Stimulated activated CD4-positive, alpha-beta T cell treated with anti-CD3 and anti-CD28 coated beads, Interleukin-1b, Interleukin-23, amount 100 ng/mL, for 24 hours (primary cell): ENCODE data around the gene CCNY.

Experiments used
- DNase-seq, 4 experiments: peaks; one replicate each; pipeline ENCODE4 v3.0.0-alpha.2; 2020; ENCODE audit warnings: low read depth in 4 of 4, low spot score in 1 of 4

CCNY gene

DNA sequence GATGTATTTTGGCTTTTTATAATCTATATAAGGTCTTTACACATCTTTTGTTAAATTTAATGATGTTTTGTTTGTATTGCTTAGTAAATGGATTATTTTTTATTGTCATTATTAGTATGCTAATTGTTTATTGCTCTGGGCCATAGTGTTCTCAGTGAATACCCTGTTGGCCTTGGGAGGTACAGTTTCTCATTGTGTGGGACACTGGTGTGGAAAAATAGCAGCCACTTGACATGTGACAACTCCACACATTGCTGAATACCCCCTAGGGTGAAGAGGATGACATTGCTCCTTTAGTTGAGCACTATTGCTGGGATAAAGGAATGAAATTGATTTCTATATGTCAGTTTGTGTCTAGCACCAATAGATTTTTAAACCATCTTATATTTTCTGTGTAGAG lies 130.9 kb downstream of the CCNY start:
- no peak for DNase-seq

DNA sequence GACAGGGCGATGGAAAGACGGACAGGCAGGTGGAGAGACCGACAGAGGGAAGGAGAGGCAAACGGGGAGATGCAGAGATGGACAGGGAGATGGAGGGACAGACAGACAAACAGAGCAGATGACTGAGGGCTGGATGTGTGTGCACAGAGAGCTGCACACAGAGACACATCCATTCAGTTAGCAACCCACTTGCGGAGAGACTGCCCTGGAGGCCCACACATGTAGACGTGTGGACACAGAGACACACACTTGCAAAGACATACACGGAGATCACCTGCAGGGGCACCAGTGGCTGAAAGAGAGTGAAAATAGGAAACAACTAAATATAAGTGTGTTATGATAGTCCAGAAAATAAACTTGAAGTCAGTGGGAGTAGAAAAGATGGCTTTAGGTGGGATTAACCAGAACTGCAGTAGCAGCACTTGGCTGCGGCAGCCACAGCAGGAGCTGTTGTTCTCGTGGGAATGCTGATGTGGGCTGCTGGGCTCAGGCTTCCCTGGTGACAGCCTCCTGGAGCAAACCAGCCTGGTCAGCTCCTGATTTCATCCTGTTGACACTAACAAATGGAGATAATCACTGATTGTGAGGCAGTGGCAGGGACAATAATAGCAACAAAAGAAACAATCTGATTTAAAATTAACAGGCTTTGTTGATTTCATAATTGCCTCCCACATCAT lies 134.1 kb downstream of the CCNY start:
- no peak for DNase-seq

DNA sequence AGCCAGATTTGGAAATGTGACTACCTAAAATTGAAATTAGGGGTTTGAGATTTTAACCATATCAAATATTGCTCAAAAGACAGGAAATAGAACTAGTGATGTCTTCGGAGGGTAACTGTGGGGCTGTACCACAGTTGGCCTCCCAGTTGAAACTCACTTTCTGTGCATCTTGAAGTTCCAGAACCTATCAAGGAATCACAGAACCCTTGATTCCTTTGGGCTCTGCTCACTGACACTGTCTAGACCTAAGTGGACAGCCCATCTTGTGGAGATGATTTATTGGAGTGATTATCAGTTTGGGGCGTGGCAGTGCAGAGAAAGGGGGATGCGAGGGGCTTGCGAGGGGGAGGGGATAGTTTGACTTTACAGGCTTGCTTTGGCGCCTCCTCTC lies 134.6 kb downstream of the CCNY start:
- no peak for DNase-seq

DNA sequence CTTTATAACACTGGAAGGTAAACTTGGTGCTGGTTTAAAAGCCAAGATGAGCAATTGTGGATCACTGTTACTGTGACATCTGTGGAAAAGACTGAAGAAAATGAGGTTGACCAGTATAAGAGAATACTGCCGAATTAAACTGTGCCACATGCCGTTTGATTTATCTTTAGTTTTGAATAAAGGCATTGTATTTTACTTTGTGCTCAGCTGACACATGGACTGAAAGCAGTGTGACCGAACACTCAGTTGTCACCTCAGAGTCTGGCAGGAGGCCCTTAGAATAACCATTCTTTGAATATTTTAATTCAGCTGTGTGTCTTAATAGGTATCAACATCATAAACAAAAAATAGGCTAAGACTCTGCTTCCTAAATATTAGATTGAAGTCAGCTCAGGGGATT lies 135.1 kb downstream of the CCNY start:
- no peak for DNase-seq

DNA sequence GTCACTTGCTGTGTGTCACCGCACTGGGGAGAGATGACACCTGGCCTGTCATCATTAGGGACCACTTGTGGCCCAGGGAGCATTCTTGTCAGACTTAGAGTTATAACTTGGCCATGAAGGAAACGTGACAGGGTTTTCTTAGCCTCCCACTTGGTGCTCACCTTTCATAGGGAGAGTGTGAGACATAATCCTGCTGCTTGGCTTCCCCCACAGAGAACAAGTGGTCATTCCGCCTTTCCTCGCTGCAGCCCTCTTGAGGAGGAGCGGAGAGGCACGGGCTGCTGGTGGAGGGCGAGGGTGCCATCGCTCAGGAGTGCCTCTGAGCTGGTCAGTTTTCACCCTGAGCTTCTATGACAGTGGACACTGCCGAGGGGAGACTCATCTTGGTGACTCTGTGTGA lies 143.8 kb downstream of the CCNY start:
- no peak for DNase-seq

DNA sequence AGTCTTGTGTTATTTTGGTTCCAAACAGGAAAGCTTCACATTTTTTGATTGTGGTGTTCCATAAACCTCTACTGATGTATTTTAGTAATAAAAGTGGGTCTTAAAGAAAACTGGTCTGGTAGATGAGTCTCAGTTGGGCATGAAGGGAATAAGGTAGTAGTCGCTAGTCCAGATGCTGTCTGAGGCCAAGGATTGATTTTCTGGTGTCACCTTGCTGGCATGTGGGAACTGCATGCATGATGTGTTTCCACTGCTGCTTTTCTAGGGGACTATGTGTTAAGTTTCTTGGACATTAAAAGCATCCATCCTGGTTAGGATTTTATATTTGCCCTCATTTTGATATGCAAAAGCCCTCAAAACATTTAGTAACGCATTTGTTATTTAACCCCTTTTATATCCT lies 145.1 kb downstream of the CCNY start:
- DNase-seq = no peak

DNA sequence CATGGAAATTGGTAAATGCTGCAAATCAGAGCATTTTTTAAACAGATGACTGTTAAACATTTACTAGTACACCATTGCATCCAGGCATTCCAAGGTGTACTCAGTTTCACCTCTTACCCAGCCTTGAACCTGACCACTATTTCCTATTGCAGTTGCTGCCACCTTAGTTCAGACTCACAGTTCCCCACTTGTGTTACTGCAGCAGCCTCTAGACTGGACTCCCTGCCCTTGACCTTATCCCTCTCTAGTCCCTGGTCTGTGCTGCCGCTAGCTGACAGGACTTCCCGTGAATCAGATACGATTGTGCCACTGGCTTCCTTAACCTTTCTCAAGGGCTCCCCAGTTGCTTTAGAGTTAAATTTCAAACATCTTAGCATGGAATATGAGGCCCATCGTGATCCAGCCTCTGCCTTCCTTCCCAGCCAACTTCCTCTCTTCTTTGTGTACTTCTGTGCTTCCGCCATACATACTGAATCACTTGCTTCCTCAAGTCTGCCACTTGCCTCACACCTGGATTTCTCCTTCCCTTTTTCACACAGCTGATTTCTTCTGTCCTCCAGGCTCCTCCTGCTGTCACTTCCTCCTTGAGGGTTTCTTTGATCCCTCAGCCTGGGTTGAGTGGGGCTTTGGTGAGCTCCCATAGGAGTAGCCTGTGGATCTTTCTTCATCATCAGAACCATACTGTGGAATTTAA lies 150.1 kb downstream of the CCNY start:
- no peak for DNase-seq

DNA sequence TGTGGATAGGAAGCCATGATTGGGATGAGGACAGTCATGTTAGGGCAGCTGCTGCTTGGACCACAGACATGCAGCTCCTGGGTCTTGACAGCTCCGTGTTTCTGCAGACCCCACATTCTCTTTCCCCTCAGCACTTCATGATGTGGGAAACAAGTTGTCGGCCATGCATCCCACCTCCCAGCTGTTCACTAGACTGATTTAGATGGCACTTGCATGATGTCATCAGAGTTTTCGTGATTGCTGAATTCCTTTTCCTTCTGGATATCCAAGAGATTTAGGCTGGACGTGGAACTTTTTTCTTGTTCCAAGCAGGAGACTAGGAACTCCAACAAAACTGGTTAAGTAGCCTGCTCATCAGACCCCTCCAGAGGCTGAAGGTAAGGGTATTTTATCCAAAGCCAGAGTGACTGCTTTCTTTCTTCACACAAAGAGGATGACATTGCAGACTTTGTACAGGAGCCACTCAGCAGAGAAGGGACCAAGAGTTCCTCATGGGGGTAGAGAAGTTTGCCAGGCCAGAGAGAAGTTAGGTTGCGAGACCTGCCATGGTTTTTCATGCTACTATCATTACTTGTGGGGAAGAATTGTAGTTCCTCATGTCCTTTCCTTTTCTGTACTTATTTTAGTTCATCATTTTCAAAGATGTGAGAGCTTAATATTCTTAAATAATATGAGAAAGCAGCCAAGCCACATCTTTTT lies 151.2 kb downstream of the CCNY start:
- no peak for DNase-seq

DNA sequence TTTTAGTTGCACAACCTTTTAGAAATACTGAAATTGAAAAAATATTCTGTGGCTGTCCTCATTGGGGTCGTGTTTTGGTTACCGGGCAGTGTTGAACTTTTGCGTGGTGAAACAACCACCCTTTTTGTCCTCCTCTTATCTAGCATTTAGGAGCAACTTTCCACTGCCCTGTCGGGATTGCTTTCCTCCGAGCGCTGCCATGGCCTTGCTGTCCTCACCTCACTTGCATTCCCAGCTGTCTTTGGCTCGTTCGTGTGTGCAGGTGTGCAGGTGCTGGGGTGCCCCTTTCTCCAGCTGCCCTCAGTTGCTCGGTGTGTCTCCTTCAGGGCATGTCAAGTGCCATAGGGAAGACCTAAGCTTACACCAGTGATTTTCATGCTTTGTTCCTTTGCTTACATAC lies 151.9 kb downstream of the CCNY start:
- no peak for DNase-seq

DNA sequence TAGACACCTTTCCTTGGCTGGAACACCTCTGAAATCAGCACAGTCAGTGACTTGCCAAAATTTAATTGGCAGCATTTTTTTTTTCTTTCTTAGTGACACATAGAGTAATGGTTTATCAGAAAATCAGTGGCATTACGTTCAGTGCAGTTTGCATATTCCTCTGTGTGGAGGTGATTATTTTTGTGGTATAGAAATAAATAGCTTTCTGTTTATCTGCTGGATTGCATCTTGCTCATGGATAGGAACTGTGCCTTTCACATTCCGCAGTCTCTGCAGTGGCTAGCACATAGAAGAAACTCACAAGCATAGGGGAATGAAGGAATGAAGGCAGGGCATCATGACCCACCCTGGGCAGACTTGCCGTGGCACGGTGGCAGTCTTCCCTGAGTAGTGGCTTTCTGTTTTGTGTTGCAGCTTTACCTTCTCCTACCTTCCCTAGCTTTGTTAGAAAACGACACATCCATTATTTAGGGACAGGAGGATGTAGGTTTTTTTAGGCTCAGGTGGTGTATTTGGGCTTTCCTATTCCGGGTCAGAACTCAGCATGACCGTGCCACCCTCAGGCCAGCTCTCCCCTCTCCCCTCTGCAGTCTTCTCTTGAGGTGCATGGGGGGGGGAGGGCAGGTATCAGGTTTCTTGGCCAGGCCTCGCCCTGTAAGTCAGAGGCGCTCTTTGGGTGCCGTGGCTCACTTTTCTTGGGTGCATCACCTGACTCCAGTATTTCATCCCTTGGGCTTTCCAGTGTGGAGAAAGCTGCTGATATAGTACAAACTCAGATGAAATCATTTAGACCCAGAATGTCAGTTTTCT lies 156.3 kb downstream of the CCNY start:
- no peak for DNase-seq

DNA sequence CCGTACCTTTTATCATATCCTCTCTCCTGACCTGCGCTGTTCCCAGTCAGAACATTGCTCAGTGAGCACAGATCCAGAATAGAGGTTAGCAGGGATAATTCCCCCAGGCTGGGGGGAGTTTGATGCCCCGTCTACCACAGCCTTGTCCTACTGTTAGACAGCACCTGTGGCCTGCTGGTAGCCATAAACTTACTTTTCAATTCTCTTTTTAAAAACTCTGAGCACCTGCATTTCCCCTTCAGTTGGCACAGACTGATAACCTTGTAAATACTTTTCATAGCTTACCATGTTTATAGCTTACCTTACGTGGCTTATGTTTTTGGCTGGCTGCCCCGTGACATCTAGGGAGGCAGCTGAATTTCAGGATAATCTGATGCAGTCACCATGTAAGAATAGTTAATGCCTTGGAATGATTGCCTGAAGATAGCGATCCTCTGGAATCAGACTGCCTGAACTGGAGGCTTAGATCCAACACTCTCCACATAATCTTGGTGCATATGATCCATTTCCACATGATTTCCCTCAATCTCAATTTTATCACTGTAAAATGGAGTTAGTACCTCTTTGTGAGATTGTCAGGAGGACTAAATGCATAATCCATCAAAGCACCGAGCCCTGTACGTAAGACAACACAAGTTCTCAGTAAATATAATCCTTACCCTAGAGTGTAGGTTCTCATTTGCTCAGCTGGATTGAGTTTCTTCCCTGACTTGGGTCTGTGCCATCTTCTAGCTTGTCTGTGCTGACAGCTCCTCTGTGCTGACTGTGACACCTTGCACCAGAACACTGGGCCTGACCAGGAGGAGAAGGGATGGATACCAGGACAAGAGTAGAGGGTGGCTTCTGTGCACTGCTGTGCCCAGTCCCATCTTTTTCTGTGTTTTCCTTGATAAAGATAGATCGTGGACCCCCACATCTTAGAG lies 157.1 kb downstream of the CCNY start:
- no peak for DNase-seq

DNA sequence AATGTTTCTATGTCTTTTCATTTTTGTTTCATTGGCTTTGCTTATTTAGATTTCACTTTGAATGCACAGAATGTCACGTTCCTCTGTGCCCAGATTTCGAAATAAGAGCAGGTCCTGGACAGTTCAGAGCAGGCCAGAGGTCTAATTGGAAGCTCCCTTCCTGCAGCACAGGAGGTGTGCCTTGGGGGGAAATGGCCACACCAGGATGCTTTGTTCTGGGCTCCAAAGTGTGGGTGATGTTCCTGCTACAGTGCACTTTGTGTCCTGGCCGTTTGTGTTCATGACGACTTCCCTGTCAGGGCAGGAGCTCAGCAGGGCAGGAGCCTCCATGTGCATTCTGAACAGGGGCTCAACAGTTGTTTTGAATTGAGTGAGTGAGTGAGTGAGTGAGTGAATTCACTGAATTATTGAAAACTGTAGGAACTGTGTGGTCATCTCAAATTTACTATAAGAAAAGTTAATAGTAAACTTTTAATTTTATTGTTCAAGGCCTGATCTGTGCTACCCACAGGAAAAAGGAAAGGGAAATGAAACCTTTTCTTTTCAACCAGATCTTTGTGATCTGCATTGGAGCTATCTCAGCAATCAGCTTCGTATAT lies 159.3 kb downstream of the CCNY start:
- no peak for DNase-seq

DNA sequence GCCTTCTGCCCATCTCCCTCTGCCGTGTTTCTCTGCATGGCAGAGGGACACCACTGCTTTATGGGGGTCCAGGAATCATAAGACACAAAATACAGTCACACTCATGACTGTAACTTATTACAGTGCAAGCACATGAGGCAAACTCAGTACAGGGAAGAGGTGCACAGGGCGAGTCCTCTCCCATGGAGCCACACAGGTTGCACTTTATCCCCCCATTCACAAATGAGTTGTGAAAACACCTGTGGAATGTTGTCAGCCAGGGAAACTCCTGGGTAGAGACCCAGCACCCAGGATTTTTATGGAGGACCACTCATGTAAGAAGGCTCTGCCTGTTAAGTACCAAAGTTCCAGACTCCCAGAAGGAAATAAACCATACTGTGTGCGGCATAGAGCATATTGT lies 161.6 kb downstream of the CCNY start:
- no peak for DNase-seq

DNA sequence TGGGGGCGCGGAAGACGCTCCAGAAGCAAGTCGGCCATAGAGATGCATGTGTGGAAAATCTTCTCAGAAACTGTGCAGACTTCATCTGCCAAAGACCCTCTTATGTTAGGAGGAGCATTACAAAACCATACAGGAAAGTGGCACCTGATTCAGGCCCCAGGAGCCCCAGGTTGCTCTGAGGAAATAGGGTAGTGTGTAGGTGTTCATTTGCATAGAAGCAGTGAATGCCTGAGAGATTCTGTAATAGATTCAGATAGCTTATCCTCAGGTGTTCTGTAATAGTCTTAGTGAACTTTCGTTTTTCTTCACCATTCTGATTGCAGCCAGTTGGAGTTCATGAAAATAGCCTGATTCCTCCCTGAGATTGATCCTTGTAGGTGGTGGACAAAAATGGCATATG lies 162.4 kb downstream of the CCNY start:
- DNase-seq = no peak

DNA sequence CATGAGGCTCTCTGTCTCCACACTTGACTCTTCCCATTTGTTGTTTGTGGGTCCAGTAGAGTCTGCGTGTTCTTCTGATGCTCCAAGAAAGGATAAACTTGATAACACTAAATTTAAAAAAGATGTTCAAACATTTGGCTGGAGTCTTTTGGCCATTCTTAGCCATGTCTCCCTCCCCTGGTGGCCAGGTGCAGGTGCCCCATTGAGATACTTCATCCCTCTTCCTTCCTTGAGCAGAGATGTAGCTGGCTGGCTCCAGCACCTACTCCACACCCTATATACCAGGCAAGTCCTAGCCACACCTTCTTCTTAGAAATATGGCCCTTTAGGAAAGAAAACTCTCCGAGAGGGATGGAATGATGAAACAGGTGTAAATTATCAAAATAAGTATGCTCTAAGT lies 165.6 kb downstream of the CCNY start:
- DNase-seq = no peak

DNA sequence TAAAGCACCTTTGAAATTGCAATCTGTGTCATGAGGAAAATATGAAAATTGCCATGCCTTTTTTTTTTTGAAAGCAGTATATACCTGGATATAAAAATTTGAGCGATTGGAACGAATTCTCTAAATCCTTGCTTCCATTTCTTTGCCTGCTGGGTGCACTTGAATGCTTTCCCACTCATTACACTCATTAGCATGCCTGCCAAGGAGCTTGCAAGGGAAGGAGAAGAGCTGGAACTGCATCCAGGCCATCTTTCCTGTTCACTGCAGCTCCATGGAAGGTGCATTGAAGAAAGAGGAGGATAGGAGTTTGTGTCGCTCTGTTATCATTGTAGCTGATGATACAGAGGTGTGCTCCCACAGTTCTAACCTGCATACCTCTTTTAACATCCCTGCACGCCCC lies 166.4 kb downstream of the CCNY start:
- no peak for DNase-seq

DNA sequence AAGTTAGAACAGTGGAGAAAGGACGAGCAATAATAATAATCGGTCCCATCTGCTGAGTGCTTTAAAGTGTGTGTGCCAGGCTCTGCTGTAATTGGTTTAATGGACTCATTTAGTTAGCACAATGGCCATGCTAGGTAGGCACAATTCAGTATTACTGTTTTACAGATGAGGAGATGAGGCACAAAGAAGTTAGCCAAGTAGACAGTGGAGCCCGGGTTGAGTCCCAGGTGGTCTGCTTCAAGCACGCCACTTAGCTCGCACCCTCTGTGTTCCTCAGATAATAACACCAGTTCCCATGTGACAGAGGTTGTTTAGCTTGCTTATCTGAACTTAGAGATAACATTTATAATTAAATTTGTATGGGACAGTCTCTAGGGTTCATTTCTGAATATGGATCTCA lies 167.3 kb downstream of the CCNY start:
- no peak for DNase-seq

DNA sequence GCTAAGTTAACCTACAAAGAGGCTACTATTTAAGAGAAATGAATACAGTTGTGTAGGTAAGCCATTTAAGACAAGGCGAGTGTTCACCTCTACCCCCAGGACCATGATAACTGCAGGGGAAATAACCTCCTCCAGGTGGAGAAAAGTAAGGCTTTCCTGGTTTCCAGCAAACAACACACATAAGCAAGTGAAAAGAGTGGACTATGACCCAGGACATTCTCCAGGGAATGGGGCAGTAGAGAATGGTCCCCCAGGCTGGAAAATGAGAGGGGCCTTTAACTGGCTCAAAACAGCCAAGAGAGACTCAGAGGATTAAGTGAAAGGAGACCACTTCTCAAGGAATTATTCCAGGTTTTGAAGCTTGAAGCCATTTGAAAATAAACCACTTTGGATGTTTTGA lies 167.8 kb downstream of the CCNY start:
- DNase-seq = no peak

DNA sequence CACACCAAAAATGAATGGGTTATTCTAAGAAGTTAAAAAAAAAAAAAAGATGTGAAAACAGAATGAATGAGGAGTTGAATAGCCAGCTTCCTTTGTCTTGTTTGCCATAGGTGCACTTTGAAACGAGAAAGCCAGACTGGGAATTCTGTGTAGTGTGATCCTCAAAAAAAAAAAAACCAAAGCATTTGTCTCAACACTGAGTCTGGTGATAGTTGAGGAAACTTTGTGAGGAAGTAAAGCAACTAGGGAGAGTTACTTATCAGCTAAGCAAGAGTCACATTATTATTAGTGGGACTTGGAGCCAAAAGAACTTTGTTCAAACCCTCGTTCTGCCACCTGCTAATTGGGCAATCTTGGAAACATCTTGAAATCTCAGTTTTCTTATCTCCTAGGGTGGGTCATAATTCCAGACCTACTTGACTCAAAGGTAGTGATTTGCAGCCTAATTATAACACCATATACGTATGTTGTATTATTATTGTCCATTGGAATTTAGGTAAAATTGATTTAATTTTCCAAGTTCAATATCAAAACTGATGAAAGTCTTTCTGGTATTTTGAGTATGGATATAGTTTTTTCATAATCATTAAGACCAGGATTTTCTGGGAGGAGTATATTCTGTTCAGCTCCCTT lies 169.0 kb downstream of the CCNY start:
- no peak for DNase-seq

DNA sequence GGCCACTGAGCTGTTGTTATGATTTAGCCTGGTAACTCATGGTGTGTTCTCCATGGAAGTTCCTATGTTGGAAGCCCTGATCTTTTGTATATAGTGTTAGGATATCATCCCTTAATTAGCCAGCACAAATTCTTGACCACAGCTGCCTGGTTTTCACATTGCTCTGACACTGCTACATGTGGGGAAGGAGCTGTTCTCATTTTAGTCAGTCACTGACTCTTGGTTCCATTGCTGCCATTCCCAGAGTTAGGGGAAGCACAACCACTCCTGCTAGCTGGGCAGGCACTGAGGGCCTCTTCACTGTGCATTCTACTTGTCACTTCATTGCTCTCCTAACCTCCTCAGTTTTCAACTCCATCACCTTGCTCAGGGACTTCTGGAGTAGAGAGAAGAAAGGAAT lies 170.4 kb downstream of the CCNY start:
- DNase-seq = no peak
